ENCODE measurements around the gene NFIC.

GRCh38 chr19:3320354-3320670, 46.1 kb upstream of the NFIC start:
- TF ChIP-seq CTCF (IDR thresholded peaks at IDR 0.05) (no peak), GABPA (IDR thresholded peaks at IDR 0.05; ENCODE audit: low read depth) (no peak), RFX5 (IDR thresholded peaks at IDR 0.05; ENCODE audit: low read length) (no peak), EP300 (IDR thresholded peaks at IDR 0.05; ENCODE audit: borderline replicate concordance in 1 of 2, low read depth in 1 of 2, low read length in 1 of 2) (no peak)

All from SK-N-SH (cell line).